Measurements from ENCODE around the gene NDC1.
"Not testable (repeated sequence)": the region's sequence is repeated elsewhere in the genome, so short reads cannot be mapped to it uniquely, and the experiment has no call there.

NDC1 gene

DNA sequence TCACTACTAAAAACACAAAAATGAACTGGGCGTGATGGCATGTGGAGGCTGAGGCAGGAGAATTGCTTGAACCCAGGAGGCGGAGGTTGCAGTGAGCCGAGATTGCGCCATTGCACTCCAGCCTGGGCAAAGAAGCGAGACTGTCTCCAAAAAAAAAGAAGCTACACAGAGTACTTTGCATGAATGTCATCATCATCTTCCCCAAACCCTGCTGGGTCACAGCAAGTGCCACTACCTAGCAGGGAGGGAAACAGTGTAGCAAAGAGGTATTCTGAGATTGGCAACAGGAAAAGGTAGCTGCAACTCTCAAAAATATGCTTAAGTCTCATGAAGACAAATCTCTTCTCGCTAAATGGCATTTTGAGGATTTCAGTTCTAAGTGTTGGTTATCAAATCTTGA lies 12.8 kb downstream of the NDC1 start:
- no peak for DNase-seq (ENCODE audit: low read depth in 2 of 3, low spot score in 2 of 3)

- DNase-seq (ENCODE audit: low read depth in 2 of 3, low spot score in 2 of 3): no peak
Observed at GRCh38 chr1:53822931-53823330, 15.2 kb downstream of the NDC1 start.

- DNase-seq (ENCODE audit: low read depth in 2 of 3, low spot score in 2 of 3): no peak
Observed at GRCh38 chr1:53821380-53821779, 16.7 kb downstream of the NDC1 start.

- no peak for DNase-seq (ENCODE audit: low read depth in 2 of 3, low spot score in 2 of 3)
Observed at GRCh38 chr1:53819387-53819786, 18.7 kb downstream of the NDC1 start.

- not testable (repeated sequence) for DNase-seq (ENCODE audit: low read depth in 2 of 3, low spot score in 2 of 3)
Observed at GRCh38 chr1:53816584-53816983, 21.5 kb downstream of the NDC1 start.

DNA sequence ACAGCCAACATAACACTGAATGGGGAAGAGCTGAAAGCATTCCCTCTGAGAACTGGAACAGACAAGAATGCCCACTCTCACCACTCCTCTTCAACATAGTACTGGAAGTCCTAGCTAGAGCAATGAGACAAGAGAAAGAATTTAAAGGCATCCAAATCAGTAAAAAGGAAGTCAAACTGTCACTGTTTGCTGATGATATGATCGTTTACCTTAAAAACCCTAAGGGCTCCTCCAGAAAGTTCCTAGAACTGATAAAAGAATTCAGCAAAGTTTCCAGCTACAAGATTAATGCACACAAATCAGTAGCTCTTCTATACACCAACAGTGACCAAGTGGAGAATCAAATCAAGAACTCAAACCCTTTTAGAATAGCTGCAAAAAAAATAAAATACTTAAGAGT lies 22.6 kb downstream of the NDC1 start:
- not testable (repeated sequence) for DNase-seq (ENCODE audit: low read depth in 2 of 3, low spot score in 2 of 3)

DNA sequence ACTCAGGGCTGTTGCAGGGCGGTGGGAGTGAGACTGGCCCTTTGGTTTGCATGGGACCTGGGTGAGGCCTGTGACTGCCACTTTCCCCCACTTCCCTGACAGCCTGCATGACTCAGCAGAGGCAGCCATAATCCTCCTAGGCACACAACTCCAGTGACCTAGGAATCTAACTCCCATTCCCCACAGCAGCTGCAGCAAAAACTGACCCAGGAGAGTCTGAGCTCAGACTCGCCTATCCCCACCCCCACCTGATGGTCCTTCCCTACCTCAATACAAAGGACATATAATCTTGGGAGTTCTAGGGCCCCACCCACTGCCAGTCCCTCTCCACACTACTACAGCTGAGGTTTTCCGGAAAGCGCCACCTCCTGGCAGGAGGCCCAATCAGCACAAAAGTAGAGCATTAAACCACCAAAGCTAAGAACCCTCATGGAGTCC lies 26.7 kb downstream of the NDC1 start:
- DNase-seq (ENCODE audit: low read depth in 2 of 3, low spot score in 2 of 3): no peak

DNA sequence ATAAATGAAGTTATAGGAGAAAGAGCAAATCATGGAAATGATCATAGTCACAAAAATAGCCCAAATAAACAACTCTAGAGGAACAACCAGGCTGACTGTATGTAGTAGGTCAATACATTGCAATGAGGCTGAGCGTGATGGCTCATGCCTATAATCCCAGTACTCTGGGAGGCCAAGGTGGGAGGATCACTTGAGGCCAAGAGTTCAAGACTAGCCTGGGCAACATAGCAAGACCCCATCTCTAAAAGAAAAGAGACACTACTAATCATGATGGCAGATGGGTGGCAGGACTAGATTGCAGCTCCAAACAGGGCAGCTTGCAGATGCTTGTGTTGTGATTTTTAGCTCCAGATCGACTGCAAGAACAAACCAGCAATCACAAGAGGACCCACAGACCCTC lies 27.6 kb downstream of the NDC1 start:
- no peak for DNase-seq (ENCODE audit: low read depth in 2 of 3, low spot score in 2 of 3)

- DNase-seq (ENCODE audit: low read depth in 2 of 3, low spot score in 2 of 3): no peak
Observed at GRCh38 chr1:53810007-53810406, 28.1 kb downstream of the NDC1 start.

- DNase-seq (ENCODE audit: low read depth in 2 of 3, low spot score in 2 of 3): no peak
Observed at GRCh38 chr1:53807916-53808315, 30.2 kb downstream of the NDC1 start.

DNA sequence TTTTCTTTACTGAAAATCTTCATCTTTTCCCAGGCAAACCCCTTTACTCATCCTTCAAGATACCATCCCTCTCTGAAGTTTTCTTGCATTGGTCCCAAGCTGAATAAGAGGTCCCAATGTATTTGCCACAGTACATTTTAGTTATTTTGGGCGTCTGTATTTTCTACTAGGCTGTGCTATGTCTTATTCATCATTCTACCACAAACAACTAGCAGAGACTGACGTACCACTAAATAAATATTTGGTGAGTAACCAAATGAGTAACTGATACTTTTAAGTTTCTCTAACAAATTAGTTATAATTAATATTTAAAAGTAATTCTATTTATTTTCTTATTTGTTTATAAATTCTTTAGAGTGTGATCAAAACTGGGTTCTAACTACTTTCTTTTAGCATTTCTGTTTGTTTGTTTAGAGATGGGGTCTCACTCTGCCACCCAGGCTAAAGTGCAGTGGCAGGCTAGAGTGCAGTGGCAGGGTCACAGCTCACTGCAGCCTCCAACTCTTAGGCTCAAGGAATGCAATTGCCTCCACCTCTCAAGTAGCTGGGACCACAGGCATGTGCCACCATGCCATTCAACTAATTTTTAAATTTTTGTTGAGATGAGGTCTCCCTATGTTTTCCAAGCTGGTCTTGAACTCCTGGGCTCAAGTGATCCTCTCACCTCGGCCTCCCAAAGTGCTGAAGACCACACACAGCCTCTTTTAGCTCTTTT lies 33.1 kb downstream of the NDC1 start:
- DNase-seq (ENCODE audit: low read depth in 2 of 3, low spot score in 2 of 3): no peak

DNA sequence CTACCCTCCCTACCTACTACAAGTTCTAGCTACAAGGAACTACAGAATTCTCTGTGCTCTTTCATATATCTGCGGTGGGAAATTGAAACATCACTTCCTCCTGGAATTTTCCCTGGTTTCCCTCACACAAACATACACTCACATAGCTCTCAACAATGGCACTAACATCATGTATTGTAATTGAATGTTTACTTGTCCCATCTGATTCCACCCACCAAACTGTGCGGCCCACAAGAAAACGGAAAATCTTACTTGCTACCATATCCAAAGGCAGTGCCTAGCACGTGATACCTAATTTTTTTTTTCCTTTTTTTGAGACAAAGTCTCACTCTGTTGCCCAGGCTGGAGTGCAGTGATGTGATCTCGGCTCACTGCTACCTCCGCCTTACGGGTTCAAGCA lies 33.9 kb downstream of the NDC1 start:
- DNase-seq (ENCODE audit: low read depth in 2 of 3, low spot score in 2 of 3): no peak

DNA sequence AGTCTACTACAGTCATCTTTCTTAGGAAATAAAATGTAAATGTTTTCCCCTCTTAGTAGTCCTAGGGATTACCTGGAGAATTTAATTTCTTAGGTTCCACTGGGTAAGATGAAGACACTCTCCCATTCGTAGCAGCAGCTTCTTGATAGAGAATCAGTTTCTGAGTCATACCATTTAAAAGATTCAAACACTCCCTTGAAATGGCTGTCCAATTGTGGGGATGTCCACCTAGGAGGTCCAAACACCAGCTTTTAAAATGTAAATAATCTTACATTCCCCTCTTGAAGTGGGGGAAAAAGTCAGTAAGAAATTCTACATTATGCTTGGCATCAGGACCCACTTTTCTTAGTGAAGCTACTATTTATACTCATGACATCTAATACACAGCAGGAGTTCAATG lies 37.5 kb downstream of the NDC1 start:
- DNase-seq (ENCODE audit: low read depth in 2 of 3, low spot score in 2 of 3): no peak

DNA sequence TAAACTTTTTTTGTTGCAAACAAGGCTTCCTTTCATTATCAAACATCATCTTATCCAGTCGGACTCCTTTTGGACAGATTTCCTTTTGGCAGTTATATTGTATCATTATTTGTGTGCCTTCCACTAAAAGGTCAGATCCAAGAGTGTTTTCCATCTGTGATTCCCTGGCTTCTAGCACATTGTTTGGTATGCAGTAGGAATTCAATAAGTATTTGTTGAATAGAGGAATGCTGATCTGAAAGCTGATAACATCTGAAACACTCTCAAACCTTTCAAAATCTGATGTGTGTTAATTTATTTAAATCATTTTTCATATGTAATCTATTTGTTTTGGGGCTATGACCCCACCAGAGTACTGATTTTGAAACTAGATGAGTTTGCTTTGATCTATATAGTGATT lies 39.0 kb downstream of the NDC1 start:
- DNase-seq (ENCODE audit: low read depth in 2 of 3, low spot score in 2 of 3): no peak

DNA sequence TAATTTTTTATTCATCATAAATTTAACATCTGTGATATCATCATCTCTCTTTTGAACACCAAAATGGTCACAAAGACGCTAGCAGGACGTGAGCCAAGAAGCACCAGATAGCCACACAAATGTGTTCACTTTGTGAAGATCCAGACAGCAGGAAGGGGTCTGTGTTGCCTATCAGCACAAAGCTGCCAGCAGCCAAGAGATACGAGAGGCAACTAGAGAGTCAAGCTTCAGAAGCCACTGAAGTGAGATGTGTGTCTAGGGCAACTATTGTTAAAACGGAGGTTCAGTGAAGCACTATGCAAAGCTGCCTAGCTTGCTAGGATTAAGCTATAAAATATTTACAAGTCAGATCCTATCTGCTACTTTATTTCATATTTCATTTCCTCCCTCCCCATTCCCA lies 45.3 kb downstream of the NDC1 start:
- DNase-seq (ENCODE audit: low read depth in 2 of 3, low spot score in 2 of 3): no peak

- no peak for DNase-seq (ENCODE audit: low read depth in 2 of 3, low spot score in 2 of 3)
Observed at GRCh38 chr1:53787655-53788054, 50.4 kb downstream of the NDC1 start.

GRCh38 chr1:53783056-53783455 lies 55.0 kb downstream of the NDC1 start:
- no peak for DNase-seq (ENCODE audit: low read depth in 2 of 3, low spot score in 2 of 3)

DNA sequence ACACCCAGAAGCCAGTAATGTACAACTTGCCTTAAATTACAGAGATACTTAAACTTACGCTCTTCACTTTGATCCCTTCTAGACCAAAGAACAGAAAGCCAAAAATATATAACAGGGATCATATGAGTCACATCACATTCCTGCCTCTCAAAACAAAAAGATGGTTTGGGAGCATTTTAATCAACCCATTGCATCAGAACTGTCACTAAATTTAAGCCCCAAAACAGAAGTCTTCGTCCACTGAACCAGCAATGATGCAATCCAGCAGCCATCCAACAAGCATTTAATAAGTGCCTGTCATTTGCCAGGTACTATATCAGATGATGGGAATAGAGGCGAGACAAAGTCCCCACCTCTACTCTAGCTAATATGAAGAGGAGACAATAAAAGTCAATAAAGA lies 56.4 kb downstream of the NDC1 start:
- DNase-seq (ENCODE audit: low read depth in 2 of 3, low spot score in 2 of 3): no peak

DNA sequence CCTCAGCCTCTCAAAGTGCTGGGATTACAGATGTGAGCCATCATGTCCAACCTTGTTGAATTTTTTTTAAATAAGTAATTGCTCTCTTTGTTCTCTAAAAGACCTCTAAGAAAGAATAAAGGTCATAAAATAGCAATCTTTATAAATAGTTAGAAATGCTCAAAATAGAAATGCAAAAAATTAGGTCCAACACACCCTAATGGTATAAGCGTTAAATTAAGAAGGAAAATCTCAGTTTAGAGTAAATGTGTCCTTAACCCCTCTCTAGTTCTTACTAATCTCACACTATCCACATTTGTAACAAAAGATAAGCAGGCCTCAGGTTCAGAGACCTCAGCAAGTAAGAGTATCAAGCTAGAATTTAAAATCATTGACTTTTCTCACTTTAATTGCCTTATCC lies 60.8 kb downstream of the NDC1 start:
- DNase-seq (ENCODE audit: low read depth in 2 of 3, low spot score in 2 of 3): no peak

DNA sequence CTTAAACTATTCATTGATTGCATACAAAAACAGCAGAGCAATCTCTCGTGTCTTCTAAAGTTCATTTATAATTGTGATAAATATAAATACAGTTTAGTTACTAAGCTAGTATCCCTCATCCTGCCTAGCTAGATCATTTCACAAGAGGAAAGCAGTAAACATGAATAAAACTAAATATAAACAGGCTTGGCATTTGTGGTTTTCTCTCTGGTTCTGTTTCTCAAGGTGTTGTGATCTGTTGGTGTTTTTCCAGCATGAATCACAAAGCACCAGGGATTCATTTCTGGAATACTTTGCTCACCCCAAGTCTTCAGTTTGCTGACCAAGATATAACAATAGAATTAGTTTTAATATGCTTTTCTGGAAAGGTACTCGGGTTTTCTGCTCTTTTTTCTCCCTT lies 66.4 kb downstream of the NDC1 start:
- no peak for DNase-seq (ENCODE audit: low read depth in 2 of 3, low spot score in 2 of 3)

DNA sequence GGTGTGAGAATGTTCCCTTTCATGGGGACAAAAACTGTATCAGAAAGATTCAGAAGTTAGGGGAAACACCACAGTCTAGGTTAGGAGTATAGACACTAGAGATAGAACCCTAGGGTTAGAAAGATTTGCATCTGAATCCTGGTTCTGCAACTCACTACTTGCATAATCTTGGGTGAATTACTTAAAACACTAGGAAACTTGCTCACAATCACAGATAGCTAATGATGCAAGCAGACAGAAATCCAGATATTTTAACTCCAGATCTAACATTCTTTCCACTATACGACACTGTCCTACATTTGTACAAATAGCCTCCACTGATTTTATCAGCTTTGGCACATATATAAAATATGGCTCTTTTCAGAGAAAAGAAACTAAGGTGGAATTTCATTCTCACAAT lies 68.3 kb downstream of the NDC1 start:
- no peak for DNase-seq (ENCODE audit: low read depth in 2 of 3, low spot score in 2 of 3)

DNA sequence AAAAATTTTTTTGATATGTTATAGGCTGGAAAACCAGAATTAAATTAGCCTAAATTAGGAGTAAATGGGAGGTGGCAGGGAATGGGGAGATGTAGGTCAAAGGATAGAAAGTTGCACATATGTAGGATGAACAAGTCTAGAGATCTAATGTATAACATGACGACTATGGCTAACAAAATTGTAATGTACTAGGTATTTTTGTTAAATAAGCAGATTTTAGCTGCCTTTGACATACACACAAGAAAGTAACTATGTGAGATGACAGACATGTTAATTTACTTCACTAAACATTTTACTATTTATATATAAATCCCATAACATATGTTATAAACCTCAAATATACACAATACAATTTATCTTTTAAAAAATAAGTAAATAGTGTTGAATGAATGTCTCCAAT lies 68.9 kb downstream of the NDC1 start:
- DNase-seq (ENCODE audit: low read depth in 2 of 3, low spot score in 2 of 3): no peak

DNA sequence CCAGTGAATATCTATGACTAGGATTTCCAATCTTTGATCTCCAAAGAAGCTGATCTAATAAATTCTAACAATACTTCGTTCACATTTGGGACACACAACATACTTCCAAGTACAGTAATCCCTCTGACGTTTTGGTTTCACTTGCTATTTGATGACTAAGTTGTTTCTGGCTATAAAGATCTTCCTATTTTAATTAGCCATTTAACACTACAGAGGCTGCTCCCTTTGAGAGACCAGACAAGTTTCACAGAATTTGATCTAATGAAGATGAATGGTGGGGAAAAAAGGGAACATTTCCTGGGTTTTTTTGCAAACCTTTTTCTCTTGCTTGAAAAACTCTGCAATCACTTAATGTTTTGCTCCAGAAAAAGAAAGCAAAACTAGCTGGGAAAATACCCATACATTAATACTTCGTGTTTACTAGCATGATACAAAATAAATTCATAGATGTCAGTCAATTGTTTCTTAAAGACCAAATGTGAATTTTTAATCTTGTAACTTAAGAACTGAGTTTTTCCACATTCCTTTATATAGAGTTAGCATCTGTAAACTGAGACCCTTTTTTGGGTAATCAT lies 71.2 kb downstream of the NDC1 start:
- DNase-seq (ENCODE audit: low read depth in 2 of 3, low spot score in 2 of 3): no peak
